Activated naive CD4-positive, alpha-beta T cell treated with anti-CD3 and anti-CD28 coated beads, Interleukin-2, amount 50 U/mL, for 24 hours (primary cell): Measurements from ENCODE around the gene EIF4H.
A peak's percentile ranks its signal among the peaks of the same experiment; 100 is the strongest.

Experiments
- H3K27ac Mint-ChIP-seq: one replicate; pipeline ENCODE4 v1.8.0; 2021; ENCODE audit warnings: mild to moderate bottlenecking, mixed read lengths
- H3K27me3 Mint-ChIP-seq: one replicate; pipeline ENCODE4 v1.8.0; 2021; ENCODE audit warnings: mixed read lengths
- H3K36me3 Mint-ChIP-seq: one replicate; pipeline ENCODE4 v1.8.0; 2021; ENCODE audit warnings: mixed read lengths
- H3K4me1 Mint-ChIP-seq: one replicate; pipeline ENCODE4 v1.8.0; 2021; ENCODE audit warnings: mixed read lengths
- H3K4me3 Mint-ChIP-seq: one replicate; pipeline ENCODE4 v1.8.0; 2021; ENCODE audit warnings: mild to moderate bottlenecking, mixed read lengths
- H3K9me3 Mint-ChIP-seq: one replicate; pipeline ENCODE4 v1.8.0; 2021; ENCODE audit warnings: mixed read lengths

Gene EIF4H

GRCh38 chr7:74173866-74174605, at the start of gene EIF4H:
Gene EIF4H, plus strand, starts transcription at chr7:74174356. Its CDS starts 28 bp downstream, at chr7:74174384.
- Mint-ChIP-seq H3K27me3 (no peaks in the 10 kb centered on the region), H3K36me3 (peaks cover 11% of the 10 kb centered on the region), H3K27ac (peak within 1 kb of the TSS; percentile 96), H3K9me3 (no peaks in the 10 kb centered on the region), H3K4me1 (peaks cover 44% of the 10 kb centered on the region), H3K4me3 (peak within 1 kb of the TSS; percentile 97)

GRCh38 chr7:74126220-74126880, 47.8 kb upstream of the EIF4H start:
- Mint-ChIP-seq H3K27ac (no peak overlapping the region), H3K9me3 (no peaks in the 10 kb centered on the region), H3K27me3 (no peaks in the 10 kb centered on the region), H3K4me3 (no peak overlapping the region), H3K36me3 (peaks cover 2% of the 10 kb centered on the region), H3K4me1 (no peaks in the 10 kb centered on the region)

DNA sequence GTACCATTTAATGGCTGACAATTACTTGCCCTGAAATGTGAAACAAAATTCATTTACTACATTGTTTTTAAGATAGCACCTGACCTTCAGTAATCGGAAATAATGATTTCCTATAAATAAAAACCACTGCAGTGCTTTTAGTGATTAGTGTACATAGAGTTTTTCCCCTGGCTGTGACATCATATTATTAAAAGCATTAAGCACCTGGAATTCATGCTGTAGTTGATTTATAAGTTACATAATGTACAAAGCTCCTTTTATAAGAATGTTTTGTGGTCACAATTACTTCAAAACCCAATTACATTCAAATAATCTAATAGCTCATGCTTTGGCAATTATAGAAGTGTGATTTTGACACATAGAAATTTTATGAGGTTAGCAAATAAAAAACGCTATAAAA, 44.3 kb upstream of the EIF4H start:
- H3K9me3 Mint-ChIP-seq, result no peaks in the 10 kb centered on the region
- no peaks in the 10 kb centered on the region for H3K27me3 Mint-ChIP-seq
- no peak overlapping the region for H3K4me3 Mint-ChIP-seq
- no peaks in the 10 kb centered on the region for H3K4me1 Mint-ChIP-seq
- no peak overlapping the region for H3K27ac Mint-ChIP-seq
- no peaks in the 10 kb centered on the region for H3K36me3 Mint-ChIP-seq

GRCh38 chr7:74130518-74130917, 43.6 kb upstream of the EIF4H start:
- no peak overlapping the region for H3K27ac Mint-ChIP-seq
- no peaks in the 10 kb centered on the region for H3K9me3 Mint-ChIP-seq
- no peaks in the 10 kb centered on the region for H3K4me1 Mint-ChIP-seq
- H3K4me3 Mint-ChIP-seq, result no peak overlapping the region
- H3K36me3 Mint-ChIP-seq, result no peaks in the 10 kb centered on the region
- no peaks in the 10 kb centered on the region for H3K27me3 Mint-ChIP-seq

DNA sequence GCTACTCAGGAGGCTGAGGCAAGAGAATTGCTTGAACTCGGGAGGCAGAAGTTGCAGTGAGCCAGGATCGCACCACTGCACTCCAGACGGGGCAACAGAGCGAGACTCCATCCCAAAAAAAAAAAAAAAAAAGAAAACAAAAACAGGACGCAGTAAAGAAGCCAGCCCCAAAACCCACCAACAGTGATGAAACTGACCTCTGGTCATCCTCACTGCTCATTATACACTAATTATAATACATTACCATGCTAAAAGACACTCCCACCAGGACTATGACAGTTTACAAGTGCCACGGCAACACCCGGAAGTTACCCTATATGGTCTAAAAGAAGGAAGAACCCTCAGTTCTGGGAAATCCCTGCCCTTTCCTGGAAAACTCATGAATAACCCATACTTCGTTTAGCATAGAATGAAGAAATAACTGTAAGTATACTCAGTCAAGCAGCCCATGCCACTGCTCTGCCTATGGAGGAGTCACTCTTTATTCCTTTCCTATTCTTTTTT, 40.0 kb upstream of the EIF4H start:
- Mint-ChIP-seq H3K4me1 (no peaks in the 10 kb centered on the region), H3K27me3 (no peaks in the 10 kb centered on the region), H3K4me3 (no peak overlapping the region), H3K27ac (no peak overlapping the region), H3K36me3 (no peaks in the 10 kb centered on the region), H3K9me3 (no peaks in the 10 kb centered on the region)

DNA sequence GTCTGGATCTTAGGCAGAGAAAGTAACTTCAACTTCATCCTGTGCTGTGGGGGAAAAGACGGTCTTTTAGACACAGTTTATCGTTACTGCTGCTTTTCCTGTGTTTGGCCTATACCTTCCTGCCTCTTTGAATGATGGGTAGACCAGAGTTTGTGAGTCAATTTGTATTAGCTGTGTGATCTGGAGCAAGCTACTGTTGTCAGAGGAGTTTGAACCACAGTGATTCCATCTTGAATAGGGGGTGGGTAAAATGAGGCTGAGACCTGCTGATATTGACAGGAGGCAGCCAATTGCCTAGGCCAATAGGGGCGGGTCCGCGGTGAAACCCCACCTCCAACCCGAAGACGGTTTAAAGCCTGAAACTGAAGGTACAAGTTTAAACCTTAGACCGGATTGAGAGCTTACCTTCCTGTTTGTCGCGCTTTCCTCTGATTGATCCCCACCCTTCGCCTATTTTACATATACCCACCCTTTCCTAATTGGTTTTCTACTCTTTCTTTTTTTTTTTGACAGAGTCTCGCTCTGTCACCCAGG, 35.8 kb upstream of the EIF4H start:
- H3K4me1 Mint-ChIP-seq, result no peaks in the 10 kb centered on the region
- no peak overlapping the region for H3K4me3 Mint-ChIP-seq
- no peaks in the 10 kb centered on the region for H3K27me3 Mint-ChIP-seq
- no peaks in the 10 kb centered on the region for H3K36me3 Mint-ChIP-seq
- H3K27ac Mint-ChIP-seq, result no peak overlapping the region
- no peaks in the 10 kb centered on the region for H3K9me3 Mint-ChIP-seq

DNA sequence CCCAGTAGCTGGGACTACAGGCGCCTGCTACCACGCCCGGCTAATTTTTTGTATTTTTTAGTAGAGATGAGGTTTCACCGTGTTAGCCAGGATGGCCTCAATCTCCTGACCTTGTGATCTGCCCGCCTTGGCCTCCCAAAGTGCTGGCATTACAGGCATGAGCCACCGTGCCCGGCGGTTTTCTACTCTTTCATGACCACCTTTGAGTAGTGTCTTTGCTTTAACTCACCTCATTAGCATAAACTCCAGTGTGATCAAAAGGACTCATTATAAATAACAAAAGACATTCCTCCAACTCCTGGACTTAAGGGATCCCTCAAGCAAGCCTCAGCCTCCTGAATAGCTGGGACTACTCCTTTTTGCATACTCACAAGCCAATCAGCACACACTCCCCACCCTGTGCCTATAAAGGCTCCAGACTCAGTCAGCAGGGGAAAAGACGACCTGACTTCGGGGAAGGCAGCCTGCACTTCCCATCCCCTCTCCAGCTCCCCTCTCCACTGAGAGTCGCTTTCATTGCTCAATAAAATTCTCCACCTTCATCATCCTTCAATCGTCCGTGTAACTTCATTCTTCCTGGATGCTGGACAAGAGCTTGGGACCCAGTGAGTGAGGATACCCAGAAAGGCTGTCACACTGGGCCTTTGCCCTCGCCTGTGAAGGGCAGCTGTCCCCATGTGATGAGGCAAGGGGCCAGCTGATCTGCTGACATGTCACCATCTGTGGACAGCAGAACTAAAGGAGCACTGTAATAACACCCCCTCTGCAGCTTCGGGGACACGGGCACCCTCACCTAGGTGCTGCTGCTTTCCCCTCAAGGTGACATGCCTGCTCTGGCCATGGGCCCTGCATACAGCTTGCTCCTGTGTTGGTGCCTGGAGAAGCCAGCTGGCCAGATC, 35.0 kb upstream of the EIF4H start:
- H3K27ac Mint-ChIP-seq, result no peak overlapping the region
- H3K4me1 Mint-ChIP-seq, result no peaks in the 10 kb centered on the region
- H3K9me3 Mint-ChIP-seq, result no peaks in the 10 kb centered on the region
- no peak overlapping the region for H3K4me3 Mint-ChIP-seq
- H3K36me3 Mint-ChIP-seq, result no peaks in the 10 kb centered on the region
- no peaks in the 10 kb centered on the region for H3K27me3 Mint-ChIP-seq

DNA sequence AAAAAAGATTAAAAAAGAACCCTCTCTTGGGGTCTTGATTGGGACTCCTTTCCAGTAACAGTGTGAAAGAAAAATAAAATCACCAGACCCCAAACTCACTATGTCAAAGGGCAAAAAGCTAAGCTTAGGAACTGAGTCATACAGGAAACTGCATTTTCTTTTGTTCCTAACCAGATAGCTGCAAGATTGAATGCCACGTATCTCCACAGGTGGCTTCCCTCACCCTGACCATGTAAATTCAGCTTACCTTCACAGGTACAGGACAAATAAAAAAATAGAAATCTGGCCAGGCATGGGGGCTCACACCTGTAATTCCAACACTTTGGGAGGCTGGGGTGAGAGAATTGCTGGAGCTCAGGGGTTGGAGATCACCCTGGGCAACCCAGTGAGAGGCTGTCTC, 32.5 kb upstream of the EIF4H start:
- no peaks in the 10 kb centered on the region for H3K4me1 Mint-ChIP-seq
- H3K9me3 Mint-ChIP-seq, result no peaks in the 10 kb centered on the region
- no peaks in the 10 kb centered on the region for H3K27me3 Mint-ChIP-seq
- no peaks in the 10 kb centered on the region for H3K36me3 Mint-ChIP-seq
- no peak overlapping the region for H3K4me3 Mint-ChIP-seq
- no peak overlapping the region for H3K27ac Mint-ChIP-seq

- no peak overlapping the region for H3K4me3 Mint-ChIP-seq
- no peak overlapping the region for H3K27ac Mint-ChIP-seq
- H3K4me1 Mint-ChIP-seq, result no peaks in the 10 kb centered on the region
- H3K36me3 Mint-ChIP-seq, result no peaks in the 10 kb centered on the region
- H3K27me3 Mint-ChIP-seq, result no peaks in the 10 kb centered on the region
- H3K9me3 Mint-ChIP-seq, result no peaks in the 10 kb centered on the region
These were observed 30.8 kb upstream of the EIF4H start for GRCh38 chr7:74143383-74143782.

GRCh38 chr7:74148491-74148890, 25.7 kb upstream of the EIF4H start:
- no peaks in the 10 kb centered on the region for H3K27me3 Mint-ChIP-seq
- no peaks in the 10 kb centered on the region for H3K9me3 Mint-ChIP-seq
- no peak overlapping the region for H3K27ac Mint-ChIP-seq

GRCh38 chr7:74149071-74149470, 25.1 kb upstream of the EIF4H start:
- no peaks in the 10 kb centered on the region for H3K4me1 Mint-ChIP-seq
- H3K27me3 Mint-ChIP-seq, result no peaks in the 10 kb centered on the region
- H3K36me3 Mint-ChIP-seq, result no peaks in the 10 kb centered on the region
- H3K27ac Mint-ChIP-seq, result no peak overlapping the region
- H3K9me3 Mint-ChIP-seq, result no peaks in the 10 kb centered on the region
- H3K4me3 Mint-ChIP-seq, result no peak overlapping the region

More at GRCh38 chr7:74148491-74148890, 25.7 kb upstream of the EIF4H start:
- no peak overlapping the region for H3K4me3 Mint-ChIP-seq
- H3K4me1 Mint-ChIP-seq, result no peaks in the 10 kb centered on the region
- H3K36me3 Mint-ChIP-seq, result no peaks in the 10 kb centered on the region

- no peak overlapping the region for H3K4me3 Mint-ChIP-seq
- no peaks in the 10 kb centered on the region for H3K9me3 Mint-ChIP-seq
- no peaks in the 10 kb centered on the region for H3K4me1 Mint-ChIP-seq
- no peak overlapping the region for H3K27ac Mint-ChIP-seq
- H3K36me3 Mint-ChIP-seq, result no peaks in the 10 kb centered on the region
- H3K27me3 Mint-ChIP-seq, result no peaks in the 10 kb centered on the region
These were observed 24.6 kb upstream of the EIF4H start for GRCh38 chr7:74149603-74150002.

DNA sequence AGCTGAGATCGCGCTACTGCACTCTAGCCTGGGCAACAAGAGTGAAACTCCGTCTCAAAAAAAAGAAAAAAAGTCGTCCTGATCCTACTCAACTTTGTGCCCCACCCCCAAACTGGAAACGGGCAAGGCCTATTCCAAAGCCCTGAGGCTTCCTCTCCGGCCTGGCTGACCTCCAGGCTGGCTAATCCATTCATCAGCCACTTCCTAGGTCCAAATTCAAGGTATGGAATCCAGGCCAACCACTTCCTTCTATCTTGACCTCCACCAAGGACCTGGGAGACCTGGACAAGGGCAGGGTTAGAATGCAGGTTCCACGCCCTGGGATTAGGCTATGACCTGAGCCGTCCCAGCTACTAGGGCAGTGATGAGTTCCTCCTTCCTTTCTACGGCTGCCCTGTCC, 20.4 kb upstream of the EIF4H start:
- no peaks in the 10 kb centered on the region for H3K27me3 Mint-ChIP-seq
- H3K4me3 Mint-ChIP-seq, result no peak overlapping the region
- H3K4me1 Mint-ChIP-seq, result no peaks in the 10 kb centered on the region
- no peak overlapping the region for H3K27ac Mint-ChIP-seq
- H3K36me3 Mint-ChIP-seq, result no peaks in the 10 kb centered on the region
- no peaks in the 10 kb centered on the region for H3K9me3 Mint-ChIP-seq

- no peak overlapping the region for H3K27ac Mint-ChIP-seq
- no peaks in the 10 kb centered on the region for H3K36me3 Mint-ChIP-seq
- H3K4me3 Mint-ChIP-seq, result no peak overlapping the region
- no peaks in the 10 kb centered on the region for H3K27me3 Mint-ChIP-seq
- H3K9me3 Mint-ChIP-seq, result no peaks in the 10 kb centered on the region
- H3K4me1 Mint-ChIP-seq, result no peaks in the 10 kb centered on the region
These were observed 18.3 kb upstream of the EIF4H start for GRCh38 chr7:74155810-74156395.

DNA sequence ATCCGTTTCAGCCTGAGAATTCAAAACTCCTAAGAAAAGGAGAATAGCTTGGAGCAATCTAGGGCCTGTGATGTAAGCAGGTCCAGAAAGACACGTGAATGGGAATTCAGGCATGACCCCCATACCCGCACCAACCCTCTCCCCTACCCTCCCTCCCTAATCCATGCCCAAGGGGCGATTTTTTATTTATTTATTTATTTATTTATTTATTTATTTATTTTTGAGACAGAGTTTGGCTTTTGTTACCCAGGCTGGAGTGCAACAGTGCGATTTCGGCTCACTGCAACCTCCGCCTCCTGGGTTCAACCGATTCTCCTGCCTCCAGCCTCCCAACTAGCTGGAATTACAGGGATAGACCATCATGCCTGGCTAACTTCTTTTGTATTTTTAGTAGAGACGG, 16.6 kb upstream of the EIF4H start:
- Mint-ChIP-seq H3K4me3 (no peak overlapping the region), H3K9me3 (no peaks in the 10 kb centered on the region), H3K36me3 (no peaks in the 10 kb centered on the region), H3K27me3 (no peaks in the 10 kb centered on the region), H3K4me1 (no peaks in the 10 kb centered on the region), H3K27ac (no peak overlapping the region)
